Vagina (tissue), 2 donors: ENCODE data around the gene CACNA2D1.

Experiments used
- POLR2A ChIP-seq, 2 donors: fragments of 450-650 bp; IDR thresholded peaks; one replicate each; pipeline ENCODE4 v1.6.1; 2017; ENCODE audit warnings: antibody characterized with exemption in 2 of 2, mild to moderate bottlenecking in 2 of 2, moderate library complexity in 2 of 2
- POLR2AphosphoS5 ChIP-seq, 2 donors: sonication (generic); formaldehyde crosslinking; IDR thresholded peaks; one replicate each; pipeline ENCODE4 v1.9.0; 2017; ENCODE audit warnings: antibody characterized with exemption in 2 of 2, mild to moderate bottlenecking in 2 of 2, low read depth in 1 of 2; ENCODE audit not compliant: insufficient read depth in 1 of 2
- TF ChIP-seq, protein P1 (sequence below), 3 experiments: fragments of 450-650 bp in 2 of 3; fragments of 200-600 bp in 1 of 3; sonication (generic) in 1 of 3; IDR thresholded peaks; one replicate each; pipeline ENCODE4 v1.5.1; 2017 to 2019; ENCODE audit warnings: antibody characterized with exemption in 3 of 3, mild to moderate bottlenecking in 2 of 3, moderate library complexity in 2 of 3

DNA sequence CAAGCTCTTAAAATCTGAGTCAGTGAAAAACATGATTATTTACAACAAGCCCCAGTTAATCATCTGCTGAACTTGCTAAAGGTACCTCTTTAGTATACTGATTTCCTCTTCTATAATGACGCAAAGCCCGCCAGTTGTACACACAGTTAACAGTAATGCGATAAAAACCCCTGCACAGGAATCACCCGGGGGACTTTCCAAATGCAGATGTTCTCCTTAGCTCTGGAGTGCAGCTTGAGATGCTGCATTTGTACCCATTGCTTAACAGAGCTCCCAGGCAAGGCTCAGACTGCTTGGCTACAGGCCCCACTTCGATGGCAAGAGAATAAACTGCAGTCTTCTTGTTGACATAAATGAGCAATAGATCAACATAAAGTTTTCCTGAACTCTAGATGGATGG, 394.1 kb downstream of the CACNA2D1 start:
- TF ChIP-seq, protein P1, sequence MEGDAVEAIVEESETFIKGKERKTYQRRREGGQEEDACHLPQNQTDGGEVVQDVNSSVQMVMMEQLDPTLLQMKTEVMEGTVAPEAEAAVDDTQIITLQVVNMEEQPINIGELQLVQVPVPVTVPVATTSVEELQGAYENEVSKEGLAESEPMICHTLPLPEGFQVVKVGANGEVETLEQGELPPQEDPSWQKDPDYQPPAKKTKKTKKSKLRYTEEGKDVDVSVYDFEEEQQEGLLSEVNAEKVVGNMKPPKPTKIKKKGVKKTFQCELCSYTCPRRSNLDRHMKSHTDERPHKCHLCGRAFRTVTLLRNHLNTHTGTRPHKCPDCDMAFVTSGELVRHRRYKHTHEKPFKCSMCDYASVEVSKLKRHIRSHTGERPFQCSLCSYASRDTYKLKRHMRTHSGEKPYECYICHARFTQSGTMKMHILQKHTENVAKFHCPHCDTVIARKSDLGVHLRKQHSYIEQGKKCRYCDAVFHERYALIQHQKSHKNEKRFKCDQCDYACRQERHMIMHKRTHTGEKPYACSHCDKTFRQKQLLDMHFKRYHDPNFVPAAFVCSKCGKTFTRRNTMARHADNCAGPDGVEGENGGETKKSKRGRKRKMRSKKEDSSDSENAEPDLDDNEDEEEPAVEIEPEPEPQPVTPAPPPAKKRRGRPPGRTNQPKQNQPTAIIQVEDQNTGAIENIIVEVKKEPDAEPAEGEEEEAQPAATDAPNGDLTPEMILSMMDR (IDR thresholded peaks at IDR 0.05) = no peak
- TF ChIP-seq POLR2AphosphoS5 (IDR thresholded peaks at IDR 0.05; ENCODE audit: insufficient read depth in 1 of 2, low read depth in 1 of 2) (no peak), POLR2A (IDR thresholded peaks at IDR 0.05) (no peak)
